Karpas-422 (cell line): ENCODE results near the gene TENM4. TPM values are rescaled to one million over a fixed set of nuclear protein-coding genes. Genes with fewer than 3 reads are reported as not detected.

Experiments
- DNase-seq: peaks from one replicate; pipeline ENCODE4 v3.0.0-alpha.2; 2015
- H2AFZ ChIP-seq: fragments of 200-600 bp; sonication (generic); 2 replicates; pipeline ENCODE4 v1.6.1; 2014; ENCODE audit warnings: antibody characterized with exemption, low read length, mixed read lengths
- H3K27ac ChIP-seq: fragments of 200-600 bp; sonication (generic); 2 replicates; pipeline ENCODE4 v1.5.1; 2014; ENCODE audit warnings: mild to moderate bottlenecking, low read length, moderate library complexity
- H3K27me3 ChIP-seq: fragments of 200-600 bp; sonication (generic); 2 replicates; pipeline ENCODE4 v1.6.1; 2014; ENCODE audit warnings: low read length, mixed read lengths
- H3K36me3 ChIP-seq: fragments of 200-600 bp; sonication (generic); 2 replicates; pipeline ENCODE4 v1.6.1; 2014; ENCODE audit warnings: low read length, mixed read lengths; ENCODE audit not compliant: insufficient read depth
- H3K4me1 ChIP-seq: fragments of 200-600 bp; sonication (generic); 2 replicates; pipeline ENCODE4 v1.6.1; 2014; ENCODE audit warnings: mild to moderate bottlenecking, low read length, mixed read lengths
- H3K4me2 ChIP-seq: fragments of 200-600 bp; sonication (generic); 2 replicates; pipeline ENCODE4 v1.6.1; 2014; ENCODE audit warnings: low read length, low read depth, mild to moderate bottlenecking; ENCODE audit not compliant: poor library complexity, severe bottlenecking
- H3K4me3 ChIP-seq: fragments of 200-600 bp; sonication (generic); 2 replicates; pipeline ENCODE4 v1.5.1; 2014; ENCODE audit warnings: mild to moderate bottlenecking, antibody characterized with exemption, low read length, mixed read lengths
- H3K79me2 ChIP-seq: fragments of 200-600 bp; sonication (generic); 2 replicates; pipeline ENCODE4 v1.6.1; 2014; ENCODE audit warnings: mild to moderate bottlenecking, low read length, mixed read lengths
- H3K9ac ChIP-seq: fragments of 200-600 bp; sonication (generic); 2 replicates; pipeline ENCODE4 v1.6.0; 2014; ENCODE audit warnings: low read length
- H3K9me2 ChIP-seq: fragments of 200-600 bp; sonication (generic), shearing (Covaris generic); replicated peaks from 2 replicates; pipeline ENCODE4 v1.6.0; 2014; ENCODE audit warnings: mild to moderate bottlenecking, low read length, moderate library complexity; ENCODE audit not compliant: insufficient read depth
- H3K9me3 ChIP-seq: fragments of 300-700, 200-600 bp; sonication (generic); 2 replicates; pipeline ENCODE4 v1.6.1; 2014; ENCODE audit warnings: low read length, mixed read lengths
- H4K20me1 ChIP-seq: fragments of 200-600 bp; sonication (generic); 2 replicates; pipeline ENCODE4 v1.6.1; 2014; ENCODE audit warnings: mild to moderate bottlenecking, antibody characterized with exemption, low read length, low read depth; ENCODE audit not compliant: insufficient read depth
- total RNA-seq: library from RNA; depleted of rRNA; stranded (reverse); fragments of >200 nt; shearing (Covaris generic); gene quantifications from 2 replicates; pipeline ENCODE4 v1.2.3, GENCODE V29; 2014; ENCODE audit warnings: low replicate concordance

TENM4 gene
- total RNA-seq, 1 experiment from 2014 or later: not detected

- Histone ChIP-seq H3K79me2 (no peaks in the 10 kb centered on the region), H3K4me2 (no peak overlapping the region), H3K4me1 (no peaks in the 10 kb centered on the region), H3K4me3 (no peak overlapping the region), H2AFZ (no peak overlapping the region), H3K9me3 (no peaks in the 10 kb centered on the region), H3K27me3 (no peaks in the 10 kb centered on the region), H3K36me3 (no peaks in the 10 kb centered on the region), H3K9me2 (no peaks in the 10 kb centered on the region), H3K9ac (no peak overlapping the region), H3K27ac (no peak overlapping the region), H4K20me1 (no peaks in the 10 kb centered on the region)
- DNase-seq: no peak
Observed at GRCh38 chr11:79432138-79432537, 8.7 kb downstream of the TENM4 start.

DNA sequence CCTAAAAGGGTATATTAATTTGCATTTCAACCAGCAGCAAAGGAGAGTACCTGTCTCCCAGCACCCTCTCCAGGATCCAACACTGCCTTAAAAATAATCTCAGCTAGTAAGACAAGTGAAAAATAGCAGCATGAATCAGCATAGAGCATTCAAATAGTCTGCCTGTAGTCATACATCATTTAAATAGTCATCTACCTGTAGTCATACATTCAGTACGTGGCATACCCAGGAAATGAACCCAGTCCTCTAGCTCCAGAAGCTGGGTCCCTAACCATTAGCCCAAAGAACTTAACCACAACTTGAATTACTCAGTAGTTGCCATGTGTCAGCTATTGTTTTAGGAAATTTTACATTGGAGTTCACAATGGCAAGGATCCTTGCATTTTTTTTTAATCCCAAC is 9.3 kb downstream of the TENM4 start:
- no peak overlapping the region for H3K4me2 ChIP-seq
- H4K20me1 ChIP-seq: no peaks in the 10 kb centered on the region

GRCh38 chr11:79430280-79430679 is 10.6 kb downstream of the TENM4 start:
- Histone ChIP-seq H3K36me3 (no peaks in the 10 kb centered on the region), H3K27me3 (no peaks in the 10 kb centered on the region), H3K4me1 (no peaks in the 10 kb centered on the region), H4K20me1 (no peaks in the 10 kb centered on the region), H3K9me3 (no peaks in the 10 kb centered on the region), H3K79me2 (no peaks in the 10 kb centered on the region), H3K4me3 (no peak overlapping the region), H3K4me2 (no peak overlapping the region), H2AFZ (no peak overlapping the region), H3K9ac (no peak overlapping the region), H3K9me2 (no peaks in the 10 kb centered on the region), H3K27ac (no peak overlapping the region)
- peak; percentile 47 for DNase-seq

More for the DNA sequence above, 9.3 kb downstream of the TENM4 start:
- Histone ChIP-seq H3K9me3 (no peaks in the 10 kb centered on the region), H3K27ac (no peak overlapping the region), H3K79me2 (no peaks in the 10 kb centered on the region), H3K27me3 (no peaks in the 10 kb centered on the region), H3K4me1 (no peaks in the 10 kb centered on the region), H3K9ac (no peak overlapping the region), H3K4me3 (no peak overlapping the region), H3K36me3 (no peaks in the 10 kb centered on the region), H3K9me2 (no peaks in the 10 kb centered on the region), H2AFZ (no peak overlapping the region)
- no peak for DNase-seq

GRCh38 chr11:79428406-79428805 is 12.4 kb downstream of the TENM4 start:
- Histone ChIP-seq H3K36me3 (no peaks in the 10 kb centered on the region), H3K4me2 (no peak overlapping the region), H3K9me3 (no peaks in the 10 kb centered on the region), H3K9me2 (no peaks in the 10 kb centered on the region), H3K9ac (no peak overlapping the region), H3K27me3 (no peaks in the 10 kb centered on the region), H3K4me1 (no peaks in the 10 kb centered on the region), H3K27ac (no peak overlapping the region), H2AFZ (no peak overlapping the region), H3K79me2 (no peaks in the 10 kb centered on the region), H4K20me1 (no peaks in the 10 kb centered on the region), H3K4me3 (no peak overlapping the region)
- no peak for DNase-seq

GRCh38 chr11:79427611-79428327 is 13.1 kb downstream of the TENM4 start:
- DNase-seq: no peak
- Histone ChIP-seq H3K36me3 (no peaks in the 10 kb centered on the region), H3K27me3 (no peaks in the 10 kb centered on the region), H2AFZ (no peak overlapping the region), H3K79me2 (no peaks in the 10 kb centered on the region), H3K9me2 (no peaks in the 10 kb centered on the region), H3K4me2 (no peak overlapping the region), H3K4me1 (no peaks in the 10 kb centered on the region), H3K9ac (no peak overlapping the region), H3K4me3 (no peak overlapping the region), H4K20me1 (no peaks in the 10 kb centered on the region), H3K27ac (no peak overlapping the region), H3K9me3 (no peaks in the 10 kb centered on the region)

DNA sequence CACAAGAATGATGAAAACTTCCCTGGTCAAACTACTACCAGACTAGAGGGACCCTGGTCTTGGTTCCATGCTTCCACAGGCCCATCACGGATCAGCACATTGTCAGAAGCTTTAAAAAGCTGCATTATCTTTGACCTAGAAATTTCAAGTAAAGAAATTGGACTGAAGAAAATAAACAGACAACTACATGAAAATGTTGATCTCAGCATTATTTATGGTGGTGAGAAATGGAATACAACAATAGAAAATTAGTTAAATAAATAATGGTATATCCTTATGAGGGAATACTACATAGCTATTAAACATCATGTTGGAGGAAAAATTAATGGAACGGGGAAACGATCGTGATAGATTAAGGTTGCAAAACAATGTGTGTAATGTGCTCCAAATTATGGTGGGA is 13.7 kb downstream of the TENM4 start:
- no peak overlapping the region for H2AFZ ChIP-seq
- H3K27me3 ChIP-seq: no peaks in the 10 kb centered on the region
- H3K4me1 ChIP-seq: no peaks in the 10 kb centered on the region
- H4K20me1 ChIP-seq: no peaks in the 10 kb centered on the region
- no peak overlapping the region for H3K4me2 ChIP-seq
- H3K27ac ChIP-seq: no peak overlapping the region
- H3K79me2 ChIP-seq: no peaks in the 10 kb centered on the region
- no peak overlapping the region for H3K4me3 ChIP-seq
- H3K9ac ChIP-seq: no peak overlapping the region
- no peaks in the 10 kb centered on the region for H3K36me3 ChIP-seq
- no peaks in the 10 kb centered on the region for H3K9me2 ChIP-seq
- no peaks in the 10 kb centered on the region for H3K9me3 ChIP-seq
- DNase-seq: no peak

- H3K79me2 ChIP-seq: no peaks in the 10 kb centered on the region
Observed at GRCh38 chr11:79425463-79425862, 15.4 kb downstream of the TENM4 start.

GRCh38 chr11:79423736-79424135 is 17.1 kb downstream of the TENM4 start:
- H3K4me3 ChIP-seq: no peak overlapping the region
- no peak overlapping the region for H3K27ac ChIP-seq
- no peak overlapping the region for H2AFZ ChIP-seq
- H4K20me1 ChIP-seq: no peaks in the 10 kb centered on the region
- H3K4me2 ChIP-seq: no peak overlapping the region
- DNase-seq: no peak
- no peaks in the 10 kb centered on the region for H3K9me3 ChIP-seq
- no peaks in the 10 kb centered on the region for H3K4me1 ChIP-seq
- no peak overlapping the region for H3K9ac ChIP-seq
- no peaks in the 10 kb centered on the region for H3K9me2 ChIP-seq
- no peaks in the 10 kb centered on the region for H3K27me3 ChIP-seq
- H3K36me3 ChIP-seq: no peaks in the 10 kb centered on the region
- H3K79me2 ChIP-seq: no peaks in the 10 kb centered on the region

More at GRCh38 chr11:79425463-79425862, 15.4 kb downstream of the TENM4 start:
- no peaks in the 10 kb centered on the region for H3K9me3 ChIP-seq
- no peak for DNase-seq
- no peak overlapping the region for H3K27ac ChIP-seq
- H3K36me3 ChIP-seq: no peaks in the 10 kb centered on the region
- no peaks in the 10 kb centered on the region for H4K20me1 ChIP-seq
- no peak overlapping the region for H3K4me3 ChIP-seq
- no peaks in the 10 kb centered on the region for H3K27me3 ChIP-seq
- H3K9me2 ChIP-seq: no peaks in the 10 kb centered on the region
- no peak overlapping the region for H2AFZ ChIP-seq
- H3K9ac ChIP-seq: no peak overlapping the region
- H3K4me1 ChIP-seq: no peaks in the 10 kb centered on the region
- H3K4me2 ChIP-seq: no peak overlapping the region
